HFFc6 (cell line): ENCODE measurements around the gene SKA1. TPM values are rescaled to one million over a fixed set of nuclear protein-coding genes. Genes with fewer than 3 reads are reported as not detected.
A peak's percentile ranks its signal among the peaks of the same experiment; 100 is the strongest.

ENCODE experiments used
- DNase-seq: peaks from one replicate; pipeline ENCODE4 v3.0.0-alpha.2; 2018
- H3K27ac Mint-ChIP-seq: 2 replicates; pipeline ENCODE4 v1.8.0; 2020; ENCODE audit warnings: mild to moderate bottlenecking, mixed read lengths
- H3K27me3 Mint-ChIP-seq: 2 replicates; pipeline ENCODE4 v1.8.0; 2021; ENCODE audit warnings: mild to moderate bottlenecking, moderate library complexity, mixed read lengths; ENCODE audit not compliant: insufficient read depth
- H3K36me3 Mint-ChIP-seq: 2 replicates; pipeline ENCODE4 v1.8.0; 2021; ENCODE audit warnings: low read depth, mixed read lengths
- H3K4me1 Mint-ChIP-seq: 2 replicates; pipeline ENCODE4 v1.8.0; 2020; ENCODE audit warnings: low read depth, mixed read lengths
- H3K4me3 Mint-ChIP-seq: 2 replicates; pipeline ENCODE4 v1.8.0; 2020; ENCODE audit warnings: mild to moderate bottlenecking, moderate library complexity, mixed read lengths
- H3K9me3 Mint-ChIP-seq: 2 replicates; pipeline ENCODE4 v1.8.0; 2020; ENCODE audit warnings: mild to moderate bottlenecking, mixed read lengths
- total RNA-seq, 6 experiments: library from RNA; stranded (reverse); fragmentation: NEBNext Ultra II Directional; extraction: Animal tissue kit (Norgen Biotek cat#: 25700); gene quantifications; 2 replicates in 1 of 6; 3 replicates in 5 of 6; pipeline ENCODE4 v1.2.3, GENCODE V29; 2021
- TF ChIP-seq, protein P1 (sequence below): fragments of 200-600 bp; sonication (generic); IDR thresholded peaks from 2 replicates; pipeline ENCODE4 v1.5.0; 2021; ENCODE audit warnings: antibody characterized with exemption, mild to moderate bottlenecking

SKA1 gene
- total RNA-seq, 6 experiments from 2014 or later = 8.2 to 18.0 (median 15.7) TPM

DNA sequence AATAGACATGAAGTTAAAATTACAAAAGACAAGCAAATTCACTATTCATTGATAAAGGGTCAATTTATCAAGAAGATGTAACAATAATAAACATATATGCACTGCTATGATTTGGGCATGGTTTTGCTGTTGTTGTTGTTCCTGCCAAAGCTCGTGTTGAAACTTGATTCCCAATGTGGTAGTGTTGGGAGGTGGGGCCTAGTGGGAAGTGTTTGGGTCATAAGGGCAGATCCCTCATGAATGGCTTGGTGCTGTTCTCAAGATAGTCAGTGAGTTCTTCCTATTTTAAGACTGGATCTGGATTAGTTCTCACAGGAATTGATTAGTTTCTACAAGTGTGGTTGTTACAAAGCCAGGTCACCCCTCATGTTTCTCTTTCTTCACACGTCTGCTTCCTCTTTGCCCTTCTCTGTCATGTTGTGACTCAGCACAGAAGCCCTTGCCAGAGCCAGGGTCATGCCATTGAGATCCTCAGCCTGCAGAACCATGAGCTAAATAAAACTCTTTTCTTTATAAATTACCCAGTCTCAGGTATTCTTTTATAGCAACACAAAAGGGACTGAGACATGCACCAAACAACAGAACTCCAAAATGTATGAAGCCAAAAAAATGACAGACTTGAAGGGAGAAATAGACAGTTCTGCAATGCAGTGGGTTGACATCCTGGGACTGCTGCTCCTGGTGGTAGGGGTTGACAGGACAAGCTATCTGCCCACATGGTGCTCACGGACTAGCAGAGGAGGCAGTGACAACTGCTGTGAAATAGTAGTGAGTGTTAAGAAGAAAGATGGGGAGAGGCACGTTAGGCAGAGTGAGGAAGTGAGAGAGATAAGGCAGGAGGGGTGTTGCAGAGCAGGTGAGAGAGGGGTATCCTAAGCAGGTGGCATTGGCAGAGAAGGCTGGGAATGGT is 18.6 kb upstream of the SKA1 start:
- Mint-ChIP-seq H3K27ac (no peak overlapping the region), H3K9me3 (no peaks in the 10 kb centered on the region), H3K27me3 (peaks cover 8% of the 10 kb centered on the region), H3K4me1 (peaks cover 12% of the 10 kb centered on the region), H3K4me3 (no peak overlapping the region), H3K36me3 (no peaks in the 10 kb centered on the region)
- peak; percentile 10 for DNase-seq
- TF ChIP-seq, protein P1, sequence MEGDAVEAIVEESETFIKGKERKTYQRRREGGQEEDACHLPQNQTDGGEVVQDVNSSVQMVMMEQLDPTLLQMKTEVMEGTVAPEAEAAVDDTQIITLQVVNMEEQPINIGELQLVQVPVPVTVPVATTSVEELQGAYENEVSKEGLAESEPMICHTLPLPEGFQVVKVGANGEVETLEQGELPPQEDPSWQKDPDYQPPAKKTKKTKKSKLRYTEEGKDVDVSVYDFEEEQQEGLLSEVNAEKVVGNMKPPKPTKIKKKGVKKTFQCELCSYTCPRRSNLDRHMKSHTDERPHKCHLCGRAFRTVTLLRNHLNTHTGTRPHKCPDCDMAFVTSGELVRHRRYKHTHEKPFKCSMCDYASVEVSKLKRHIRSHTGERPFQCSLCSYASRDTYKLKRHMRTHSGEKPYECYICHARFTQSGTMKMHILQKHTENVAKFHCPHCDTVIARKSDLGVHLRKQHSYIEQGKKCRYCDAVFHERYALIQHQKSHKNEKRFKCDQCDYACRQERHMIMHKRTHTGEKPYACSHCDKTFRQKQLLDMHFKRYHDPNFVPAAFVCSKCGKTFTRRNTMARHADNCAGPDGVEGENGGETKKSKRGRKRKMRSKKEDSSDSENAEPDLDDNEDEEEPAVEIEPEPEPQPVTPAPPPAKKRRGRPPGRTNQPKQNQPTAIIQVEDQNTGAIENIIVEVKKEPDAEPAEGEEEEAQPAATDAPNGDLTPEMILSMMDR = no peak

DNA sequence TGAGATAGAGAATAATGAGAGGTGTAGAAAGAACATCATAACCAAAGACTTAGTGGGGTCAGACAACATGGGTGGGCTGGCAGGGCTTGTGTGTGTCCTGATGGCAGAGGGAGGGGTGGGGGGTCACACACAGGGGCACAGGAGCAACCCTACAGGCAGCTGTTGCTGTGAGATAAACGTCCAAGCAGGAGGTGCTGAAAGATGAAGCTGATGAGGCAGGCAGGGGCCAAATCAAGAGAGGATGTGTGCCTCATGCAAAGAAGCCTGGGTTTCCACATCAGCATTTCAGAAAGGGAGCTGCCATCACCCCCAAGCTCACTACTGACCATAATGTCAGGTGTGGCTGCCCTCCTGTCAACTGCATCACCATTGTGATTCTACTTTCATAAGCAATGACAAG is 16.0 kb upstream of the SKA1 start:
- H3K36me3 Mint-ChIP-seq = no peaks in the 10 kb centered on the region
- H3K27ac Mint-ChIP-seq = no peak overlapping the region
- no peak for DNase-seq
- peaks cover 12% of the 10 kb centered on the region for H3K4me1 Mint-ChIP-seq
- H3K9me3 Mint-ChIP-seq = no peaks in the 10 kb centered on the region
- H3K27me3 Mint-ChIP-seq = peaks cover 9% of the 10 kb centered on the region
- TF ChIP-seq, protein P1 = no peak
- no peak overlapping the region for H3K4me3 Mint-ChIP-seq

DNA sequence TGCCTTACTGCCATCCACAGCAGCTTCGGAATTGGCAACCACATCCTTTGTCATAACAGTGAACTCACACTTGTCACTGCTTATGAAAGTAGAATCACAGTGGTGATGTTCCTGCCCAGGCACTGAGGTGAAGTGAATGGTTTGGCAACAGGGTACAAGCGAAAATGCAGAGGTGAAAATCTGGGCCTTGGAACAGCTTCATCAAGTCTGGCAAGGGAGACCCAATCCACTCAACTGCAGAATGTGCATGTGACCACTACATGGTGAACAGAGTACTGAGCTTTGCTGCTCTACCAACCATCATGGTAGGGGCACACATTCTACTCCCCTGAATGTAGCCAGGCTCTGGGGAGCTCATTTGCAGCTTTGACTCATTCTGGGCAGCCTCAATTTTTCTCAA is 15.0 kb upstream of the SKA1 start:
- H3K4me3 Mint-ChIP-seq = no peak overlapping the region
- H3K27ac Mint-ChIP-seq = no peak overlapping the region
- TF ChIP-seq, protein P1 = no peak
- no peaks in the 10 kb centered on the region for H3K9me3 Mint-ChIP-seq
- peaks cover 9% of the 10 kb centered on the region for H3K27me3 Mint-ChIP-seq
- DNase-seq = no peak
- no peaks in the 10 kb centered on the region for H3K36me3 Mint-ChIP-seq
- peaks cover 12% of the 10 kb centered on the region for H3K4me1 Mint-ChIP-seq

DNA sequence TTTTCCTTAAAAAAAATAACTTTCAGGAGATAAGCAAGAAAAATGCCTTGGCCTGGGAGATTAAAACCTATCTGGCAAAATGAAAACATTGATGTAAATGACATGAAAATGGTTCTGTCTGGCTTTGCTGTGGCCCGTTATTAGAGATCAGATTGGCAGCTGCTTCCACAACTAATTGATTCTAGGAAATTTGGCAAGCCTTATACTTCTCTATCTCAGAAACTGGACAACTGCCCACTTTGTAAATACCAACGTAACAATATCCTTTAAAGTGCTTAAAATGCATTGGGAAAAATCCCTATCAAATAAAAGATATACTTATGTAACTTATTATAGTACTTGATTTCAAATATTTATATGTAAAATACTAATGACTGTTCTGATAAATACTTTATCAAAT is 14.2 kb upstream of the SKA1 start:
- Mint-ChIP-seq H3K4me1 (peaks cover 12% of the 10 kb centered on the region), H3K4me3 (no peak overlapping the region), H3K9me3 (no peaks in the 10 kb centered on the region), H3K27ac (no peak overlapping the region), H3K27me3 (peaks cover 9% of the 10 kb centered on the region), H3K36me3 (no peaks in the 10 kb centered on the region)
- no peak for DNase-seq
- TF ChIP-seq, protein P1 = no peak

- Mint-ChIP-seq H3K9me3 (peaks cover 16% of the 10 kb centered on the region), H3K4me3 (no peak overlapping the region)
Observed at GRCh38 chr18:50369672-50370071, 5.2 kb upstream of the SKA1 start.

More at GRCh38 chr18:50369672-50370071, 5.2 kb upstream of the SKA1 start:
- Mint-ChIP-seq H3K4me1 (peaks cover 5% of the 10 kb centered on the region), H3K36me3 (peaks cover 9% of the 10 kb centered on the region; the same call in 1 of the 2 replicates), H3K27me3 (peaks cover 5% of the 10 kb centered on the region), H3K27ac (no peak overlapping the region)
- DNase-seq = no peak
- TF ChIP-seq, protein P1 = no peak
